H1 (cell line): ENCODE results near the gene OR52E5. TPM values are rescaled to one million over a fixed set of nuclear protein-coding genes. Genes with fewer than 3 reads are reported as not detected.

Experiments used
- CTCF ChIA-PET: fragments of 300-600 bp; sonication (Branson Sonifier 250); formaldehyde crosslinking; loops from one replicate; lab custom pipeline; 2021; ENCODE audit not compliant: partially characterized antibody; lab: Charles Lee
- POLR2A ChIA-PET: fragments of 300-600 bp; sonication (Branson Sonifier 250); formaldehyde crosslinking; loops from one replicate; lab custom pipeline; 2021; ENCODE audit warnings: inconsistent platforms; ENCODE audit not compliant: partially characterized antibody; lab: Charles Lee
- DNase-seq, 2 experiments: peaks; one replicate each; pipeline versions ENCODE4 v3.0.0 to v3.0.0-alpha.2; 2010 to 2022; ENCODE audit warnings: low spot score in 2 of 2, low read depth in 1 of 2, mixed read lengths in 1 of 2
- FAIRE-seq: peaks from 2 replicates; lab custom pipeline; 2011; peaks lifted over from hg19 to GRCh38; lab: Jason Lieb, UNC
- H2AFZ ChIP-seq: 2 replicates; pipeline ENCODE4 v1.8.1; 2012; ENCODE audit warnings: low read length, inconsistent platforms
- H2AK5ac ChIP-seq: 2 replicates; pipeline ENCODE4 v1.6.1; 2013; ENCODE audit warnings: low read depth, low read length
- H2BK120ac ChIP-seq: replicated peaks from 2 replicates; pipeline ENCODE3; 2013; ENCODE audit warnings: low read depth, low read length, inconsistent platforms
- H2BK12ac ChIP-seq: 2 replicates; pipeline ENCODE4 v1.6.1; 2013; ENCODE audit warnings: low read depth, low read length
- H2BK15ac ChIP-seq: 2 replicates; pipeline ENCODE4 v1.6.1; 2013; ENCODE audit warnings: low read length
- H2BK20ac ChIP-seq: 2 replicates; pipeline ENCODE4 v1.6.1; 2013; ENCODE audit warnings: low read length
- H2BK5ac ChIP-seq: 2 replicates; pipeline ENCODE4 v1.6.1; 2013; ENCODE audit warnings: low read depth, low read length
- H3K14ac ChIP-seq: 2 replicates; pipeline ENCODE4 v1.6.1; 2013; ENCODE audit warnings: inconsistent platforms; ENCODE audit not compliant: insufficient read length
- H3K18ac ChIP-seq: 2 replicates; pipeline ENCODE4 v1.6.1; 2013; ENCODE audit warnings: low read length; ENCODE audit errors: extremely low read depth
- H3K23ac ChIP-seq: 2 replicates; pipeline ENCODE4 v1.6.1; 2013; ENCODE audit warnings: inconsistent platforms; ENCODE audit not compliant: insufficient read length
- H3K23me2 ChIP-seq: 2 replicates; pipeline ENCODE4 v1.6.1; 2013; ENCODE audit warnings: low read depth, low read length
- H3K27ac ChIP-seq: 2 replicates; pipeline ENCODE4 v1.6.1; 2011; ENCODE audit warnings: low read depth, low read length, inconsistent platforms
- H3K27me3 ChIP-seq, 4 experiments: replicated peaks in 1 of 4; 1 replicate in 1 of 4; 2 replicates in 3 of 4; pipeline versions ENCODE4 v1.6.1 to v1.8.1; 2011 to 2013; ENCODE audit warnings: low read length in 3 of 4, mild to moderate bottlenecking in 3 of 4, inconsistent platforms in 2 of 4, mixed read lengths in 2 of 4, moderate library complexity in 1 of 4; ENCODE audit not compliant: control insufficient read depth in 3 of 4, insufficient read depth in 3 of 4; ENCODE audit errors: extremely low read depth in 1 of 4
- H3K36me3 ChIP-seq, 4 experiments: 2 replicates each; pipeline versions ENCODE4 v1.6.1 to v1.8.1; 2011 to 2013; ENCODE audit warnings: mild to moderate bottlenecking in 4 of 4, low read length in 3 of 4, moderate library complexity in 2 of 4, control low read depth in 1 of 4, inconsistent platforms in 1 of 4; ENCODE audit not compliant: insufficient read depth in 4 of 4, control insufficient read depth in 2 of 4
- H3K4ac ChIP-seq: replicated peaks from 2 replicates; pipeline ENCODE3; 2013; ENCODE audit warnings: low read length, low read depth, mixed read lengths, inconsistent platforms; ENCODE audit not compliant: insufficient read length
- H3K4me1 ChIP-seq, 4 experiments: replicated peaks in 1 of 4; 1 replicate in 1 of 4; 2 replicates in 3 of 4; pipeline versions ENCODE4 v1.6.1 to v1.8.1; 2011 to 2013; ENCODE audit warnings: low read length in 3 of 4, inconsistent platforms in 2 of 4, mixed read lengths in 1 of 4; ENCODE audit not compliant: insufficient read depth in 4 of 4, control insufficient read depth in 3 of 4
- H3K4me2 ChIP-seq, 2 experiments: 2 replicates each; pipeline versions ENCODE4 v1.6.1 to v1.8.1; 2011 to 2013; ENCODE audit warnings: low read depth in 2 of 2, low read length in 2 of 2, control low read depth in 1 of 2, inconsistent platforms in 1 of 2, mild to moderate bottlenecking in 1 of 2; ENCODE audit not compliant: insufficient read depth in 1 of 2
- H3K4me3 ChIP-seq, 4 experiments: fragments of 200-600, 300-600 bp in 1 of 4; sonication (generic), shearing (Covaris generic), sonication (Bioruptor Twin) in 1 of 4; 2 replicates each; pipeline versions ENCODE4 v1.5.1 to v1.8.1; 2011 to 2016; ENCODE audit warnings: low read length in 4 of 4, low read depth in 3 of 4, control low read depth in 2 of 4, inconsistent platforms in 2 of 4, mild to moderate bottlenecking in 2 of 4, mixed read lengths in 1 of 4, moderate library complexity in 1 of 4; ENCODE audit not compliant: insufficient read depth in 2 of 4; ENCODE audit errors: extremely low read depth in 1 of 4
- H3K56ac ChIP-seq: replicated peaks from 2 replicates; pipeline ENCODE3; 2013; ENCODE audit warnings: low read depth, mild to moderate bottlenecking, mixed read lengths, low read length, inconsistent platforms; ENCODE audit not compliant: insufficient read length
- H3K79me1 ChIP-seq: 2 replicates; pipeline ENCODE4 v1.6.1; 2013; ENCODE audit warnings: low read depth, low read length, control low read depth
- H3K79me2 ChIP-seq, 2 experiments: 2 replicates each; pipeline versions ENCODE4 v1.6.1 to v1.8.1; 2012 to 2013; ENCODE audit warnings: low read length in 2 of 2, mild to moderate bottlenecking in 2 of 2, inconsistent platforms in 1 of 2; ENCODE audit not compliant: insufficient read depth in 2 of 2, control insufficient read depth in 1 of 2
- H3K9ac ChIP-seq, 4 experiments: replicated peaks in 1 of 4; 1 replicate in 1 of 4; 2 replicates in 3 of 4; pipeline versions ENCODE4 v1.6.1 to v1.8.1; 2011 to 2013; ENCODE audit warnings: low read depth in 3 of 4, low read length in 3 of 4, control low read depth in 2 of 4, mild to moderate bottlenecking in 2 of 4, moderate library complexity in 2 of 4, inconsistent platforms in 1 of 4; ENCODE audit errors: extremely low read depth in 1 of 4
- H3K9me3 ChIP-seq, 2 experiments: 2 replicates each; pipeline versions ENCODE4 v1.6.1 to v1.8.1; 2012 to 2013; ENCODE audit warnings: mild to moderate bottlenecking in 2 of 2, moderate library complexity in 2 of 2, control low read depth in 1 of 2, inconsistent platforms in 1 of 2, low read depth in 1 of 2, low read length in 1 of 2, mixed read lengths in 1 of 2; ENCODE audit not compliant: insufficient read depth in 2 of 2
- H4K20me1 ChIP-seq, 2 experiments: replicated peaks in 1 of 2; 2 replicates each; pipeline versions ENCODE3 to v1.8.1; 2011 to 2013; ENCODE audit warnings: inconsistent platforms in 2 of 2, low read length in 2 of 2, mild to moderate bottlenecking in 1 of 2; ENCODE audit not compliant: insufficient read depth in 2 of 2, control insufficient read depth in 1 of 2
- H4K5ac ChIP-seq: 2 replicates; pipeline ENCODE4 v1.6.1; 2013; ENCODE audit warnings: low read length, low read depth, mixed read lengths, inconsistent platforms; ENCODE audit not compliant: insufficient read length
- H4K8ac ChIP-seq: 2 replicates; pipeline ENCODE4 v1.8.0; 2013; ENCODE audit warnings: mild to moderate bottlenecking, moderate library complexity, low read length, inconsistent platforms; ENCODE audit not compliant: insufficient read depth; ENCODE audit errors: extremely low read depth
- H4K91ac ChIP-seq: replicated peaks from 2 replicates; pipeline ENCODE3; 2013; ENCODE audit warnings: low read length, mixed read lengths, inconsistent platforms; ENCODE audit not compliant: insufficient read length
- ATF2 ChIP-seq: IDR thresholded peaks from 2 replicates; pipeline ENCODE4 v1.6.1; 2012; ENCODE audit warnings: low read length, inconsistent platforms
- BACH1 ChIP-seq: IDR thresholded peaks from 2 replicates; pipeline ENCODE4 v1.6.1; 2012; ENCODE audit warnings: low read length, improper control_type of control experiment
- BRCA1 ChIP-seq: IDR thresholded peaks from 2 replicates; pipeline ENCODE4 v1.6.1; 2012; ENCODE audit warnings: low read depth, low read length, improper control_type of control experiment
- MAX ChIP-seq: IDR thresholded peaks from 2 replicates; pipeline ENCODE4 v1.6.1; 2012; ENCODE audit warnings: inconsistent platforms
- NANOG ChIP-seq: IDR thresholded peaks from 2 replicates; pipeline ENCODE4 v1.6.1; 2011; ENCODE audit warnings: low read length, low read depth, mild to moderate bottlenecking, inconsistent platforms; ENCODE audit not compliant: insufficient read depth, poor library complexity, severe bottlenecking
- PHF8 ChIP-seq: fragments of 200-600 bp; sonication (generic); conservative IDR thresholded peaks from 2 replicates; pipeline ENCODE4 v1.7.1; 2012; ENCODE audit warnings: low read depth, mild to moderate bottlenecking, inconsistent platforms, low read length, moderate library complexity
- RAD21 ChIP-seq, 2 experiments: IDR thresholded peaks in 1 of 2; conservative IDR thresholded peaks in 1 of 2; 2 replicates each; pipeline ENCODE4 v1.6.1; 2011; ENCODE audit warnings: low read depth in 2 of 2, low read length in 2 of 2, improper control_type of control experiment in 1 of 2, inconsistent platforms in 1 of 2, mild to moderate bottlenecking in 1 of 2, moderate library complexity in 1 of 2
- SIRT6 ChIP-seq: IDR thresholded peaks from one replicate; pipeline ENCODE4 v1.7.1; 2012; ENCODE audit warnings: low read length, inconsistent platforms
- SP4 ChIP-seq: IDR thresholded peaks from 2 replicates; pipeline ENCODE4 v1.6.1; 2012; ENCODE audit warnings: low read length, inconsistent platforms
- SUZ12 ChIP-seq: fragments of 200-600 bp; sonication (generic); IDR thresholded peaks from 2 replicates; pipeline ENCODE4 v1.6.1; 2012; ENCODE audit warnings: mild to moderate bottlenecking, inconsistent platforms, low read length, moderate library complexity, mixed read lengths
- TAF1 ChIP-seq: IDR thresholded peaks from 2 replicates; pipeline ENCODE4 v1.6.1; 2011; ENCODE audit warnings: mild to moderate bottlenecking, low read depth, low read length
- TAF7 ChIP-seq: optimal IDR thresholded peaks from 2 replicates; pipeline ENCODE3; 2011; ENCODE audit warnings: low read depth, mild to moderate bottlenecking, inconsistent platforms, low read length, moderate library complexity, borderline replicate concordance
- TBP ChIP-seq: IDR thresholded peaks from 2 replicates; pipeline ENCODE4 v1.6.1; 2011; ENCODE audit warnings: low read depth, low read length, improper control_type of control experiment
- WGBS, 2 experiments: shearing (Covaris generic) in 1 of 2; methylation state at CpG; one replicate each; pipeline versions ENCODE4 v1.1.6 to v1.1.7; 2013 to 2015; ENCODE audit warnings: low lambda C conversion rate in 2 of 2, mixed read lengths in 2 of 2, inconsistent platforms in 1 of 2, low coverage in 1 of 2, missing lambda C conversion rate in 1 of 2; ENCODE audit not compliant: insufficient replicate concordance in 2 of 2, insufficient coverage in 1 of 2, insufficient read length in 1 of 2; ENCODE audit errors: extremely low coverage in 1 of 2, missing lambda C conversion rate in 1 of 2; 5-methylcytosine and 5-hydroxymethylcytosine counted together
- polyA plus RNA-seq, 7 experiments: library from polyadenylated mRNA; depleted of rRNA in 3 of 7; stranded (reverse) in 5 of 7; unstranded in 2 of 7; fragments of >200 nt in 5 of 7; fragments of 200-250 nt in 2 of 7; gene quantifications; 1 replicate in 5 of 7; 2 replicates in 1 of 7; 4 replicates in 1 of 7; pipeline versions ENCODE4 v1.2.1 to v1.2.3, GENCODE V29; 2011 to 2013; ENCODE audit warnings: missing spikeins in 2 of 7, mixed read lengths in 2 of 7
- total RNA-seq: library from RNA; stranded (reverse); fragmentation: NEBNext Ultra II Directional; extraction: Animal tissue kit (Norgen Biotek cat#: 25700); gene quantifications from 2 replicates; pipeline ENCODE4 v1.2.1, GENCODE V29; 2021

Gene OR52E5
- total and polyA plus RNA-seq, 2 of the 8 experiments (the other 6 are each of a cell fraction or from before 2014, with no cell fraction given) = not detected

DNA sequence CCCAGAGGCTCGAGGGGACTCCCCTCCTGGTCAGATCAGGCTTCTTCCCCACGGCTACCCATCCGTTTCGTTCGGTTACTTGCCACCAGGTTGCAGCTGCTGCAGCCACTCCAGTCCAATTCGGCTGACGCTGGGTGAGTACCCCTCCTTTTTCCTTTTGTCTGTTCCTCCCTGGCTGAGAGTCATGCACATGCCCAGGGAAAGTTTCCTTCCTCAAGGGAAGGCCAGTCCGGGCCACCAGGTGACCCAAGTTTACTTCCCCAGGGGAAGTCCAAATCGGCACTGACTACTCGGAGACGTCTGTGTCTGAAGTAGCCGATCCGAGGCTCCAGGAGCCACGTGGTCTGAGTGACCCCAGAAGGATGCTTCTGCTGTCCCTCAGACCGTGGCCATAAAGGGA lies 35.8 kb downstream of the OR52E5 start:
- POLR2A ChIA-PET = no interaction called here
- FAIRE-seq = no peak
- no peaks in the 10 kb centered on the region for H3K79me1 ChIP-seq
- H3K27me3 ChIP-seq = no peaks in the 10 kb centered on the region; a peak in 2 of 7 replicates
- no peak for DNase-seq
- H3K27ac ChIP-seq = no peak overlapping the region
- H3K4ac ChIP-seq = no peak overlapping the region
- H2BK12ac ChIP-seq = no peak overlapping the region
- no peak for TF ChIP-seq NANOG
- TF ChIP-seq ATF2 = no peak
- TF ChIP-seq MAX = no peak
- no peak for TF ChIP-seq BRCA1
- TF ChIP-seq SIRT6 = no peak
- TF ChIP-seq TBP = no peak
- TF ChIP-seq TAF1 = no peak
- TF ChIP-seq SUZ12 = no peak
- no peak for TF ChIP-seq BACH1
- no peak for TF ChIP-seq TAF7
- TF ChIP-seq RAD21 (IDR thresholded peaks at IDR 0.05 in 1 of 2, conservative IDR thresholded peaks at IDR 0.05 in 1 of 2; ENCODE audit: low read depth in 2 of 2, low read length in 2 of 2) = no peak
- TF ChIP-seq SP4 = no peak
- no peak for TF ChIP-seq PHF8
- no peak overlapping the region for H3K14ac ChIP-seq
- no peak overlapping the region for H2BK5ac ChIP-seq
- H3K18ac ChIP-seq = no peak overlapping the region
- H4K8ac ChIP-seq = no peak overlapping the region
- no peak overlapping the region for H2AK5ac ChIP-seq
- H4K91ac ChIP-seq = no peak overlapping the region
- no peaks in the 10 kb centered on the region for H4K20me1 ChIP-seq
- no peak overlapping the region for H3K4me3 ChIP-seq
- no peaks in the 10 kb centered on the region for H3K4me1 ChIP-seq
- H3K36me3 ChIP-seq = no peaks in the 10 kb centered on the region
- CTCF ChIA-PET = no interaction called here
- H3K79me2 ChIP-seq = no peaks in the 10 kb centered on the region
- H2AFZ ChIP-seq = no peak overlapping the region
- no peak overlapping the region for H3K9ac ChIP-seq
- H3K9me3 ChIP-seq = peaks cover 0 to 10% of the 10 kb centered on the region in 2 experiments; a peak in 2 of 4 replicates
- H3K23ac ChIP-seq = no peak overlapping the region
- 0 out of 2 replicates have a peak, but pooled peaks cover 1% of the 10 kb centered on the region for H3K23me2 ChIP-seq
- H2BK120ac ChIP-seq = no peak overlapping the region
- H2BK20ac ChIP-seq = no peak overlapping the region
- no peak overlapping the region for H2BK15ac ChIP-seq
- no peak overlapping the region for H4K5ac ChIP-seq
- WGBS, 2 experiments = 79% methylated on average over 10 of the region's 15 CpGs; no CpG with 5 or more reads in 1 of the 2 experiments
- H3K56ac ChIP-seq = no peak overlapping the region
- no peak overlapping the region for H3K4me2 ChIP-seq
